Astrocyte (in vitro differentiated cells and primary cell): ENCODE data around the gene NFKB1.

Source experiments
- EZH2 ChIP-seq: IDR thresholded peaks from 2 replicates; pipeline ENCODE4 v1.6.1; 2012; ENCODE audit warnings: mild to moderate bottlenecking, low read length, inconsistent platforms; ENCODE audit not compliant: insufficient read depth
- TF ChIP-seq, protein P1 (sequence below): IDR thresholded peaks from 2 replicates; pipeline ENCODE4 v1.5.1; 2011; ENCODE audit warnings: low read depth, mild to moderate bottlenecking, inconsistent platforms, low read length, moderate library complexity; ENCODE audit not compliant: insufficient read depth

DNA sequence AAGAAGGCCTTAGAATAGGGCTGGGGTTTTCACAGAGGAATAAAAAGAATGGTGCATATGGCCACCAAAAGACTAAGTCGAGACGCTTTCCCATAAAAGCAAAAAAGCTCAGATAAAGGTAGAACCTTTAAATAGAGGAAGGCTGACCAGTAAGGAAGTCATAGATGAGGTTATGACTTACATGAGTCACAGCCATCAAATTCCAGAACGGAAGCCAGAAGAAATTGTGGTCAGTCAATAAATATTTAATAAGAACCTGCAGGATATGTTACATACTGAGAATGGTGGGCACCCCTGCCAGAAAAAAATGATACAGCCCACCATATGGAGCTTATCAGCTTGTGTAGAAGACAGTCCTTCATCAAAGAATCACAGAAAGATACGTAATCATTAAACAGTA is 139.5 kb downstream of the NFKB1 start:
- no peak for TF ChIP-seq EZH2
- TF ChIP-seq, protein P1, sequence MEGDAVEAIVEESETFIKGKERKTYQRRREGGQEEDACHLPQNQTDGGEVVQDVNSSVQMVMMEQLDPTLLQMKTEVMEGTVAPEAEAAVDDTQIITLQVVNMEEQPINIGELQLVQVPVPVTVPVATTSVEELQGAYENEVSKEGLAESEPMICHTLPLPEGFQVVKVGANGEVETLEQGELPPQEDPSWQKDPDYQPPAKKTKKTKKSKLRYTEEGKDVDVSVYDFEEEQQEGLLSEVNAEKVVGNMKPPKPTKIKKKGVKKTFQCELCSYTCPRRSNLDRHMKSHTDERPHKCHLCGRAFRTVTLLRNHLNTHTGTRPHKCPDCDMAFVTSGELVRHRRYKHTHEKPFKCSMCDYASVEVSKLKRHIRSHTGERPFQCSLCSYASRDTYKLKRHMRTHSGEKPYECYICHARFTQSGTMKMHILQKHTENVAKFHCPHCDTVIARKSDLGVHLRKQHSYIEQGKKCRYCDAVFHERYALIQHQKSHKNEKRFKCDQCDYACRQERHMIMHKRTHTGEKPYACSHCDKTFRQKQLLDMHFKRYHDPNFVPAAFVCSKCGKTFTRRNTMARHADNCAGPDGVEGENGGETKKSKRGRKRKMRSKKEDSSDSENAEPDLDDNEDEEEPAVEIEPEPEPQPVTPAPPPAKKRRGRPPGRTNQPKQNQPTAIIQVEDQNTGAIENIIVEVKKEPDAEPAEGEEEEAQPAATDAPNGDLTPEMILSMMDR = no peak
